Neural cell (in vitro differentiated cells): ENCODE measurements around the gene FNDC10. TPM values are rescaled to one million over a fixed set of nuclear protein-coding genes. Genes with fewer than 3 reads are reported as not detected.
A peak's percentile ranks its signal among the peaks of the same experiment; 100 is the strongest.

ENCODE experiments used
- H2AFZ ChIP-seq: fragments of 200-600, 300-800 bp; sonication (generic), shearing (Covaris generic); 2 replicates; pipeline ENCODE4 v1.6.0; 2014; ENCODE audit warnings: low read depth, mild to moderate bottlenecking, antibody characterized with exemption, low read length, moderate library complexity
- H3F3A ChIP-seq: fragments of 200-600 bp; shearing (Covaris generic); 2 replicates; pipeline ENCODE4 v1.6.1; 2016; ENCODE audit warnings: mild to moderate bottlenecking, moderate library complexity, mixed read lengths, antibody characterized with exemption, low read length; ENCODE audit not compliant: insufficient read depth, poor library complexity, severe bottlenecking
- H3K27ac ChIP-seq: fragments of 200-600, 300-800 bp; sonication (generic), shearing (Covaris generic); 2 replicates; pipeline ENCODE4 v1.5.1; 2014; ENCODE audit warnings: mild to moderate bottlenecking, low read length, moderate library complexity
- H3K27me3 ChIP-seq: fragments of 300-800, 200-600 bp; sonication (generic), shearing (Covaris generic); 2 replicates; pipeline ENCODE4 v1.6.0; 2014; ENCODE audit warnings: mild to moderate bottlenecking, low read depth, low read length, moderate library complexity; ENCODE audit not compliant: insufficient read depth
- H3K36me3 ChIP-seq: fragments of 300-800, 200-600 bp; sonication (generic), shearing (Covaris generic); 2 replicates; pipeline ENCODE4 v1.5.1; 2014; ENCODE audit warnings: mild to moderate bottlenecking, antibody characterized with exemption, low read length, moderate library complexity; ENCODE audit not compliant: insufficient read depth
- H3K4me2 ChIP-seq: fragments of 300-800, 200-600 bp; sonication (generic), shearing (Covaris generic); 2 replicates; pipeline ENCODE4 v1.6.0; 2014; ENCODE audit warnings: mild to moderate bottlenecking, low read length
- H3K4me3 ChIP-seq: fragments of 300-800, 200-600 bp; sonication (generic), shearing (Covaris generic); 2 replicates; pipeline ENCODE4 v1.5.1; 2014; ENCODE audit warnings: mild to moderate bottlenecking, low read length, moderate library complexity
- H3K79me2 ChIP-seq: fragments of 200-600 bp; shearing (Covaris generic); replicated peaks from 2 replicates; pipeline ENCODE4 v1.6.0; 2014; ENCODE audit warnings: mild to moderate bottlenecking, low read length, moderate library complexity; ENCODE audit not compliant: insufficient read depth
- H3K9ac ChIP-seq: fragments of 300-800, 200-600 bp; sonication (generic), shearing (Covaris generic); 2 replicates; pipeline ENCODE4 v1.6.1; 2016; ENCODE audit warnings: mild to moderate bottlenecking, low read length, mixed read lengths
- H3K9me2 ChIP-seq: fragments of 200-600 bp; shearing (Covaris generic); 2 replicates; pipeline ENCODE4 v1.6.1; 2016; ENCODE audit warnings: mild to moderate bottlenecking, low read length, mixed read lengths; ENCODE audit not compliant: insufficient read depth
- H3K9me3 ChIP-seq: fragments of 200-600, 300-800 bp; sonication (generic), shearing (Covaris generic); 2 replicates; pipeline ENCODE4 v1.6.1; 2016; ENCODE audit warnings: mild to moderate bottlenecking, mixed run types, low read length, moderate library complexity, mixed read lengths
- H4K20me1 ChIP-seq: fragments of 200-600 bp; shearing (Covaris generic); 2 replicates; pipeline ENCODE4 v1.6.1; 2016; ENCODE audit warnings: mild to moderate bottlenecking, mixed run types; ENCODE audit not compliant: insufficient read depth
- EP300 ChIP-seq: fragments of 450-650 bp; conservative IDR thresholded peaks from 2 replicates; pipeline ENCODE4 v1.6.1; 2014; ENCODE audit warnings: antibody characterized with exemption, mild to moderate bottlenecking, moderate library complexity; ENCODE audit not compliant: poor library complexity, severe bottlenecking
- EZH2 ChIP-seq: fragments of 200-600, 300-800 bp; shearing (Covaris generic), sonication (generic); IDR thresholded peaks from 2 replicates; pipeline ENCODE4 v1.6.1; 2014; ENCODE audit warnings: antibody characterized with exemption, low read length, borderline replicate concordance, mild to moderate bottlenecking; ENCODE audit not compliant: insufficient read depth, poor library complexity, severe bottlenecking
- MXI1 ChIP-seq: fragments of 450-650 bp; conservative IDR thresholded peaks from 2 replicates; pipeline ENCODE4 v1.6.1; 2014; ENCODE audit warnings: antibody characterized with exemption, mild to moderate bottlenecking; ENCODE audit not compliant: poor library complexity, severe bottlenecking
- POLR2AphosphoS5 ChIP-seq: IDR thresholded peaks from 2 replicates; pipeline ENCODE4 v1.6.1; 2012
- RAD21 ChIP-seq: fragments of 450-650 bp; conservative IDR thresholded peaks from 2 replicates; pipeline ENCODE4 v1.6.1; 2014; ENCODE audit warnings: antibody characterized with exemption, mild to moderate bottlenecking, moderate library complexity
- SMC3 ChIP-seq: fragments of 450-650 bp; conservative IDR thresholded peaks from 2 replicates; pipeline ENCODE4 v1.6.1; 2014; ENCODE audit warnings: antibody characterized with exemption, mild to moderate bottlenecking, moderate library complexity; ENCODE audit not compliant: poor library complexity
- TAF1 ChIP-seq: IDR thresholded peaks from 2 replicates; pipeline ENCODE4 v1.6.1; 2012; ENCODE audit warnings: low read depth
- polyA plus RNA-seq: library from polyadenylated mRNA; depleted of rRNA; stranded (reverse); fragments of >200 nt; gene quantifications from 2 replicates; pipeline ENCODE4 v1.2.3, GENCODE V29; 2014
- TF ChIP-seq, protein P1 (sequence below): IDR thresholded peaks from 2 replicates; pipeline ENCODE4 v1.6.1; 2012; ENCODE audit warnings: borderline replicate concordance
- TF ChIP-seq, protein P2 (sequence below): fragments of 450-650 bp; IDR thresholded peaks from 2 replicates; pipeline ENCODE4 v1.5.1; 2014; ENCODE audit warnings: antibody characterized with exemption, mild to moderate bottlenecking, moderate library complexity; ENCODE audit not compliant: poor library complexity, severe bottlenecking

The FNDC10 gene
- polyA plus RNA-seq, 1 donor from 2014 or later = 4.5 TPM

DNA sequence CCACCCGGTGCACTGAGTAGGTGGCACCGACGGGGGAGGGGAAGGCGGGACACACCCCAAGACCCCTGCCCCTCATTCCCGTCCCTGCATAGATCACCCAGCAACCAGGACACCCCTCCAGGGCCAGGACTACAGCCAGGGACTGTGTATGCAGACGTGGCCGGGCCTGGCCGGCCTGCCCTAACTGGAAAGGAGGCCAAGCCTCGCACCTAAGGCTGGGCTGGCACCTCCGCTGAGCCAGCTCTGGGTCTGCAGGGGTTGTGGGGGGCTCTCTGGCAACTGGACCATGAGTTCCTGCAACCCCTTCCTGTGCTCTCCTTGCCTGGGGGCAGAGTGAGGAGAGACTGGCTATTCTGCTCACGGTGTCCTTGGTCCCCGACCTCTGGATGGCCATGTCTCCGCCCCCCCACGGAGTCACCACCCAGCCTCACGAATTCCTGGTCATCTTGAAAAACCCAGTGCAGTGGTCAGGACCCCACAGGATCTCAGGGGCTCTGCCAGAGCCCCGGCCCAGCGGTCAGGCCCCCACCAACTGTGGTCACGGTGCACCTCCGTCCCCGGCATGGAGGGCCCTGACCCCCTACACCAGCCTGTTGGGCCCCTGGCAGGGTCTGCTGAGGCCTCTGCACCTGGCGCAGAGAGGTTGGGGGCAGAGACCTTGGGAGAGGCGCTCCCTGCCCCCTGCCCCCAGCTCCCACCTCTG, 1.1 kb upstream of the FNDC10 start:
- H3K9me2 ChIP-seq = no peaks in the 10 kb centered on the region
- H3K9me3 ChIP-seq = no peaks in the 10 kb centered on the region
- H3K27me3 ChIP-seq = peaks cover 12% of the 10 kb centered on the region
- peak overlapping the region; percentile 60 for H2AFZ ChIP-seq
- H3K27ac ChIP-seq = no peak overlapping the region
- H3K9ac ChIP-seq = peak overlapping the region; percentile 66
- peak overlapping the region; percentile 82 for H3K4me2 ChIP-seq
- H3K36me3 ChIP-seq = no peaks in the 10 kb centered on the region
- no peaks in the 10 kb centered on the region for H3K79me2 ChIP-seq
- peak overlapping the region; percentile 90 for H3K4me3 ChIP-seq
- H3F3A ChIP-seq = no peaks in the 10 kb centered on the region
- no peaks in the 10 kb centered on the region for H4K20me1 ChIP-seq
- TF ChIP-seq RAD21 (no peak), TAF1 (no peak), EP300 (no peak), EZH2 (no peak), POLR2AphosphoS5 (no peak), MXI1 (no peak), SMC3 (no peak)
- TF ChIP-seq, protein P1, sequence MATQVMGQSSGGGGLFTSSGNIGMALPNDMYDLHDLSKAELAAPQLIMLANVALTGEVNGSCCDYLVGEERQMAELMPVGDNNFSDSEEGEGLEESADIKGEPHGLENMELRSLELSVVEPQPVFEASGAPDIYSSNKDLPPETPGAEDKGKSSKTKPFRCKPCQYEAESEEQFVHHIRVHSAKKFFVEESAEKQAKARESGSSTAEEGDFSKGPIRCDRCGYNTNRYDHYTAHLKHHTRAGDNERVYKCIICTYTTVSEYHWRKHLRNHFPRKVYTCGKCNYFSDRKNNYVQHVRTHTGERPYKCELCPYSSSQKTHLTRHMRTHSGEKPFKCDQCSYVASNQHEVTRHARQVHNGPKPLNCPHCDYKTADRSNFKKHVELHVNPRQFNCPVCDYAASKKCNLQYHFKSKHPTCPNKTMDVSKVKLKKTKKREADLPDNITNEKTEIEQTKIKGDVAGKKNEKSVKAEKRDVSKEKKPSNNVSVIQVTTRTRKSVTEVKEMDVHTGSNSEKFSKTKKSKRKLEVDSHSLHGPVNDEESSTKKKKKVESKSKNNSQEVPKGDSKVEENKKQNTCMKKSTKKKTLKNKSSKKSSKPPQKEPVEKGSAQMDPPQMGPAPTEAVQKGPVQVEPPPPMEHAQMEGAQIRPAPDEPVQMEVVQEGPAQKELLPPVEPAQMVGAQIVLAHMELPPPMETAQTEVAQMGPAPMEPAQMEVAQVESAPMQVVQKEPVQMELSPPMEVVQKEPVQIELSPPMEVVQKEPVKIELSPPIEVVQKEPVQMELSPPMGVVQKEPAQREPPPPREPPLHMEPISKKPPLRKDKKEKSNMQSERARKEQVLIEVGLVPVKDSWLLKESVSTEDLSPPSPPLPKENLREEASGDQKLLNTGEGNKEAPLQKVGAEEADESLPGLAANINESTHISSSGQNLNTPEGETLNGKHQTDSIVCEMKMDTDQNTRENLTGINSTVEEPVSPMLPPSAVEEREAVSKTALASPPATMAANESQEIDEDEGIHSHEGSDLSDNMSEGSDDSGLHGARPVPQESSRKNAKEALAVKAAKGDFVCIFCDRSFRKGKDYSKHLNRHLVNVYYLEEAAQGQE = no peak
- TF ChIP-seq, protein P2, sequence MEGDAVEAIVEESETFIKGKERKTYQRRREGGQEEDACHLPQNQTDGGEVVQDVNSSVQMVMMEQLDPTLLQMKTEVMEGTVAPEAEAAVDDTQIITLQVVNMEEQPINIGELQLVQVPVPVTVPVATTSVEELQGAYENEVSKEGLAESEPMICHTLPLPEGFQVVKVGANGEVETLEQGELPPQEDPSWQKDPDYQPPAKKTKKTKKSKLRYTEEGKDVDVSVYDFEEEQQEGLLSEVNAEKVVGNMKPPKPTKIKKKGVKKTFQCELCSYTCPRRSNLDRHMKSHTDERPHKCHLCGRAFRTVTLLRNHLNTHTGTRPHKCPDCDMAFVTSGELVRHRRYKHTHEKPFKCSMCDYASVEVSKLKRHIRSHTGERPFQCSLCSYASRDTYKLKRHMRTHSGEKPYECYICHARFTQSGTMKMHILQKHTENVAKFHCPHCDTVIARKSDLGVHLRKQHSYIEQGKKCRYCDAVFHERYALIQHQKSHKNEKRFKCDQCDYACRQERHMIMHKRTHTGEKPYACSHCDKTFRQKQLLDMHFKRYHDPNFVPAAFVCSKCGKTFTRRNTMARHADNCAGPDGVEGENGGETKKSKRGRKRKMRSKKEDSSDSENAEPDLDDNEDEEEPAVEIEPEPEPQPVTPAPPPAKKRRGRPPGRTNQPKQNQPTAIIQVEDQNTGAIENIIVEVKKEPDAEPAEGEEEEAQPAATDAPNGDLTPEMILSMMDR = no peak

DNA sequence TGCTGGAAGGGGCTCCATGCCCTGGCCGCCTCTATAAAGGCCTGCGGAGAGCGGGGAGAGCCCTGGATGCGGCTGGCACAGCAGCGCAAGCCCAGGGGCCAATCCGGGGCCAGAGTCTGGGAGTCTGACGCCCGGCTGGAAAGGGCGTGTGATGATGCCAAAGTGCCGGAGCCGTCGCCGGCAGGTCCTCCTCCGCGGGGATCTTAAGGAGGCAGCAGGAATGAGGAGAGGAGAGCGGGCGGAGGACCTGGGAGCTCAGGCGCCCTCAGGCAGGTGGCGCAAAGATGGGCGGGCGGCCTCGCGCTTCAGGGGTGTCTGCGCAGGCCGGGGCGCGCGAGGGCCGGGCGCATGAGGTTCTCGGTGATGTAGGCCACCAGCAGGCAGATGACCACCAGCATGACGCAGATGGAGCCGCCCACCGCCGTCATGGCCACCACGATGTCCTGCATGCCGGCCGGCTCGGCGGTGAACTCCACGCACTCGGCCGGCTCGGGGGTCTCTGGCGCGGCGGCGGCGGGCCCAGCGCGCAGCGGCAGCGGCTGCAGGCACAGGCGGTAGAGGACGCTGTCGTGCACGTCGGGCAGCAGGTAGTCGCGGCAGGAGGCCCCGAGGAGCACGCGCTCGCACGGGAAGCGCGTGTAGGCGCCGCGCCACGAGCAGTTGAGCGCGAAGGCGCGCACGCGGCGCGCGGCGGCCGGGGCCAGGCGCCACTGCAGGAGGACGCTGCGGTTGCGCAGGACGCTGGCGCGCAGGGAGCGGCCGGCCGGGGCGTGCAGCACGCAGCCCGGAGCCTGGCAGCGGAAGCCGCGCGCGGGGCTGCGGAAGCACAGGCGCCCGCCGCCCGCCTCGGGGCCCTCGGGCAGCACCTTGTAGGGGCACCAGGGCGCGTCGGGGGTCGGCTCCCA, 653 bp downstream of the FNDC10 start:
- H3K27me3 ChIP-seq = peaks cover 12% of the 10 kb centered on the region

More for the DNA sequence above, 653 bp downstream of the FNDC10 start:
- Histone ChIP-seq H3K9me3 (no peaks in the 10 kb centered on the region), H3K36me3 (no peaks in the 10 kb centered on the region), H3K9ac (peak overlapping the region; percentile 16), H3K27ac (no peak overlapping the region), H3K4me2 (no peak overlapping the region), H4K20me1 (no peaks in the 10 kb centered on the region), H2AFZ (no peak overlapping the region), H3K79me2 (no peaks in the 10 kb centered on the region), H3F3A (no peaks in the 10 kb centered on the region), H3K4me3 (peak overlapping the region; percentile 65), H3K9me2 (no peaks in the 10 kb centered on the region)
- peak; percentile 24 for TF ChIP-seq RAD21
- no peak for TF ChIP-seq EZH2
- no peak for TF ChIP-seq TAF1
- TF ChIP-seq, protein P1 = no peak
- TF ChIP-seq MXI1 = peak; percentile 91
- TF ChIP-seq, protein P2 = peak; percentile 73
- peak; percentile 31 for TF ChIP-seq SMC3
- peak; percentile 44 for TF ChIP-seq POLR2AphosphoS5
- TF ChIP-seq EP300 = peak; percentile 17
